ENCODE results near the gene NANP.

DNA sequence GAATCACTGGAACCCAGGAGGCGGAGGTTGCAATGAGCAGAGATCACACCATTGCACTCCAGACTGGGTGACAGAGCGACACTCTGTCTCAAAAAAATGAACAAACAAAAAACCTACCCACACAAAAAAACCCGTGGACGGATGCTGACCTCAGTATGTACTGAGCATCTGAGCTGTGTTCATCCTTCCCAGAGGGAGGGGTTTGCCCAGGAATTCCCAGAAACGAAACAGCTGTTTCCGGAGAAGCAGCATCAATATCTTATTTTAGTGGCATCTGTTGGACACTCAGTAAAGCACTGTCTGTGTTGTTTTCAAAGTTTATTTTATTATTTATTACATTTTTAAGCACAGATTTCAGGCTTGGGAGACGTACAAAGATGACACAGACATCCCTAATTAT lies 18.7 kb downstream of the NANP start:
- TF ChIP-seq, protein P1, sequence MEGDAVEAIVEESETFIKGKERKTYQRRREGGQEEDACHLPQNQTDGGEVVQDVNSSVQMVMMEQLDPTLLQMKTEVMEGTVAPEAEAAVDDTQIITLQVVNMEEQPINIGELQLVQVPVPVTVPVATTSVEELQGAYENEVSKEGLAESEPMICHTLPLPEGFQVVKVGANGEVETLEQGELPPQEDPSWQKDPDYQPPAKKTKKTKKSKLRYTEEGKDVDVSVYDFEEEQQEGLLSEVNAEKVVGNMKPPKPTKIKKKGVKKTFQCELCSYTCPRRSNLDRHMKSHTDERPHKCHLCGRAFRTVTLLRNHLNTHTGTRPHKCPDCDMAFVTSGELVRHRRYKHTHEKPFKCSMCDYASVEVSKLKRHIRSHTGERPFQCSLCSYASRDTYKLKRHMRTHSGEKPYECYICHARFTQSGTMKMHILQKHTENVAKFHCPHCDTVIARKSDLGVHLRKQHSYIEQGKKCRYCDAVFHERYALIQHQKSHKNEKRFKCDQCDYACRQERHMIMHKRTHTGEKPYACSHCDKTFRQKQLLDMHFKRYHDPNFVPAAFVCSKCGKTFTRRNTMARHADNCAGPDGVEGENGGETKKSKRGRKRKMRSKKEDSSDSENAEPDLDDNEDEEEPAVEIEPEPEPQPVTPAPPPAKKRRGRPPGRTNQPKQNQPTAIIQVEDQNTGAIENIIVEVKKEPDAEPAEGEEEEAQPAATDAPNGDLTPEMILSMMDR (IDR thresholded peaks at IDR 0.05): no peak
- TF ChIP-seq POLR2A (IDR thresholded peaks at IDR 0.05): no peak
